Measurements from ENCODE around the gene KCNK4.

Gene KCNK4

GRCh38 chr11:64299847-64300648 is 8.9 kb downstream of the KCNK4 start, which contains the start of gene CATSPERZ:
TSS of gene CATSPERZ (plus strand) at chr11:64300358. CDS start at chr11:64300411, 53 bp downstream.
- no peak for TF ChIP-seq POLR2AphosphoS5 (IDR thresholded peaks at IDR 0.05; ENCODE audit: low read depth, low read length)
- no peak for TF ChIP-seq TAF1 (IDR thresholded peaks at IDR 0.05; ENCODE audit: borderline replicate concordance, insufficient read depth, low read length)
- TF ChIP-seq SIN3A (IDR thresholded peaks at IDR 0.05; ENCODE audit: borderline replicate concordance, insufficient read depth, low read length): no peak
- no peak for TF ChIP-seq REST (IDR thresholded peaks at IDR 0.05; ENCODE audit: insufficient read depth in 1 of 2, low read depth in 2 of 2, low read length in 2 of 2)
- TF ChIP-seq FOXP2 (optimal IDR thresholded peaks at IDR 0.05; ENCODE audit: borderline replicate concordance, extremely low read depth, extremely low read length, insufficient read depth): no peak

- TF ChIP-seq REST (IDR thresholded peaks at IDR 0.05; ENCODE audit: insufficient read depth in 1 of 2, low read depth in 2 of 2, low read length in 2 of 2) (no peak), FOXP2 (optimal IDR thresholded peaks at IDR 0.05; ENCODE audit: borderline replicate concordance, extremely low read depth, extremely low read length, insufficient read depth) (no peak), TAF1 (IDR thresholded peaks at IDR 0.05; ENCODE audit: borderline replicate concordance, insufficient read depth, low read length) (no peak), SIN3A (IDR thresholded peaks at IDR 0.05; ENCODE audit: borderline replicate concordance, insufficient read depth, low read length) (no peak), POLR2AphosphoS5 (IDR thresholded peaks at IDR 0.05; ENCODE audit: low read depth, low read length) (no peak)
Observed at GRCh38 chr11:64303109-64304031, 12.3 kb downstream of the KCNK4 start.

GRCh38 chr11:64304032-64304315 is 12.9 kb downstream of the KCNK4 start:
- TF ChIP-seq POLR2AphosphoS5 (IDR thresholded peaks at IDR 0.05; ENCODE audit: low read depth, low read length): no peak
- TF ChIP-seq SIN3A (IDR thresholded peaks at IDR 0.05; ENCODE audit: borderline replicate concordance, insufficient read depth, low read length): no peak
- no peak for TF ChIP-seq TAF1 (IDR thresholded peaks at IDR 0.05; ENCODE audit: borderline replicate concordance, insufficient read depth, low read length)

GRCh38 chr11:64304316-64305072 is 13.4 kb downstream of the KCNK4 start:
- TF ChIP-seq SIN3A (IDR thresholded peaks at IDR 0.05; ENCODE audit: borderline replicate concordance, insufficient read depth, low read length) (0 out of 2 replicates have a peak, but pooled peaks have one; percentile 29), FOXP2 (optimal IDR thresholded peaks at IDR 0.05; ENCODE audit: borderline replicate concordance, extremely low read depth, extremely low read length, insufficient read depth) (peak; percentile 34), POLR2AphosphoS5 (IDR thresholded peaks at IDR 0.05; ENCODE audit: low read depth, low read length) (peak; percentile 80), TAF1 (IDR thresholded peaks at IDR 0.05; ENCODE audit: borderline replicate concordance, insufficient read depth, low read length) (no peak), REST (IDR thresholded peaks at IDR 0.05; ENCODE audit: insufficient read depth in 1 of 2, low read depth in 2 of 2, low read length in 2 of 2) (no peak)

All from PFSK-1 (cell line).